Iris pigment epithelial cell (primary cell): ENCODE results near the gene PANX2.
"Not testable (repeated sequence)": the region's sequence is repeated elsewhere in the genome, so short reads cannot be mapped to it uniquely, and the experiment has no call there.

ENCODE experiments used
- DNase-seq: peaks from one replicate; pipeline ENCODE4 v3.0.0-alpha.2; 2011; ENCODE audit warnings: low read depth

PANX2 gene

DNA sequence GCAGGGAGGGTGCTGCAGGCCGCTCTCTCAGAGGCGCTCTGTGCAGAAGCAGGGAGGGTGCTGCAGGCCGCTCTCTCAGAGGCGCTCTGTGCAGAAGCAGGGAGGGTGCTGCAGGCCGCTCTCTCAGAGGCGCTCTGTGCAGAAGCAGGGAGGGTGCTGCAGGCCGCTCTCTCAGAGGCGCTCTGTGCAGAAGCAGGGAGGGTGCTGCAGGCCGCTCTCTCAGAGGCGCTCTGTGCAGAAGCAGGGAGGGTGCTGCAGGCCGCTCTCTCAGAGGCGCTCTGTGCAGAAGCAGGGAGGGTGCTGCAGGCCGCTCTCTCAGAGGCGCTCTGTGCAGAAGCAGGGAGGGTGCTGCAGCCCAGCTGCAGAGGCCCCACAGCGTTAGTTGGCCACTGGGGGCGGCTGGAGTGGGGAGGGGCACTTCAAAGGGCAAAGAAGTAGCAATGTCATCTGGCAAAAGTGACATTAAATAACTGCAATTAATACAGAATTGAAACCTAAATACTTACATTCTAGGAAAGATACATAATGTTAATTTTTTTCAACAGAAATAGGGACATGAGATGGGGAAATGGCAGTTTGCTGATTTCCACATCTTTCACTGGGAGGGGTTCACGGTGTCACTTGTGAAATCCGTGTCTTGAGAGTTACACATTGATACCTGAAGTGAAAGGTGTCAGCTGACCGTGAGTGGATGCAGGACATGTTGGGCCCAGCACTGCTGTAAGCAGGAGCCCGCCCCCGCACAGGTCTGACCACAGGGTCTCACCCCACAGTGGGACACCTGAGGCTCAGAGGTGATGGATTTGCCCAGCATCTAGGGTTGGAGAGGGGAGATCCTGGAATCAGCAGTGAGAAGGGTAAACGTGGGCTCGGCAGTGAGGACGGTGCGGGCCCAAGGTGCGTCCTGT lies 23.0 kb upstream of the PANX2 start:
- DNase-seq, result not testable (repeated sequence)

- no peak for DNase-seq
Observed at GRCh38 chr22:50148166-50148500, 22.4 kb upstream of the PANX2 start.

DNA sequence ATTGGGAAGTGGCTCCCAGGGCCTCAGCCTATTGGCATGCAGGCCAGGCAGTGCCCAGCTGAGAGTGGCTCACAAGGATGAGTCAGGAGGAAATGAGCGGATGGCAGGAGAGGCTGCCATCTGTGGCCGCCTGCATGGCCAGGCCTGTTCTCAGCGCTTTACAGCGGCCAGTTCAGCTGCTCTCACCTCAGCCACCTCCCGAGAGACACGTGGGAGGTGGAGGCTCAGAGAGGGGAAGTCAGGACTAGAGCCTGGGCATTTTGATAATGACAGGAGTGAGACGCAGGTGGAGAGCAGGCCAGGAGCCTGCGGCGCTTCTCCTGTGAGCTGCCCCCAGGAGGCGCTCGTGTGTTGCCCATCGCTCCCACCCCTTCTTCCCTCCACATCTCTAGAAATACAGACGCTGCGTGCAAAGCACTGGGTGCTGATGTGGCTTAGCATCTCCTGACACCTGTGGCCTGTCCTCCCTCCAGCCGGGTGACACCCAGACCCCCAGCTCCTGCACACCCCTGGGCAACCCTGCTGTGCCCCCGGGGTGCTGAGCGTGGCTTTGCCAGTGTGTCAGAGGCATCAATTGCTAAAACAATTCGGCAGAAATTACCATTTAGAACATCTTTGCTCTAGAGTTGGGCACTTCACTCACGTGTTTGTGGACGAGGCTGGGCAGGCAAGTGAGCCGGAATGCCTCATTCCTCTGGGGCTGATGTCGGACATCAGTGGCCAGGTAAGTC lies 21.4 kb upstream of the PANX2 start:
- peak; percentile 43 for DNase-seq

- peak; percentile 43 for DNase-seq
Observed at GRCh38 chr22:50150161-50151129, 20.1 kb upstream of the PANX2 start.

GRCh38 chr22:50151571-50152537 lies 18.7 kb upstream of the PANX2 start:
- DNase-seq, result no peak

- no peak for DNase-seq
Observed at GRCh38 chr22:50153056-50153755, 17.3 kb upstream of the PANX2 start.

- DNase-seq, result no peak
Observed at GRCh38 chr22:50153756-50154140, 16.8 kb upstream of the PANX2 start.

- no peak for DNase-seq
Observed at GRCh38 chr22:50157709-50158375, 12.7 kb upstream of the PANX2 start.

- DNase-seq, result no peak
Observed at GRCh38 chr22:50160947-50161346, 9.6 kb upstream of the PANX2 start.

DNA sequence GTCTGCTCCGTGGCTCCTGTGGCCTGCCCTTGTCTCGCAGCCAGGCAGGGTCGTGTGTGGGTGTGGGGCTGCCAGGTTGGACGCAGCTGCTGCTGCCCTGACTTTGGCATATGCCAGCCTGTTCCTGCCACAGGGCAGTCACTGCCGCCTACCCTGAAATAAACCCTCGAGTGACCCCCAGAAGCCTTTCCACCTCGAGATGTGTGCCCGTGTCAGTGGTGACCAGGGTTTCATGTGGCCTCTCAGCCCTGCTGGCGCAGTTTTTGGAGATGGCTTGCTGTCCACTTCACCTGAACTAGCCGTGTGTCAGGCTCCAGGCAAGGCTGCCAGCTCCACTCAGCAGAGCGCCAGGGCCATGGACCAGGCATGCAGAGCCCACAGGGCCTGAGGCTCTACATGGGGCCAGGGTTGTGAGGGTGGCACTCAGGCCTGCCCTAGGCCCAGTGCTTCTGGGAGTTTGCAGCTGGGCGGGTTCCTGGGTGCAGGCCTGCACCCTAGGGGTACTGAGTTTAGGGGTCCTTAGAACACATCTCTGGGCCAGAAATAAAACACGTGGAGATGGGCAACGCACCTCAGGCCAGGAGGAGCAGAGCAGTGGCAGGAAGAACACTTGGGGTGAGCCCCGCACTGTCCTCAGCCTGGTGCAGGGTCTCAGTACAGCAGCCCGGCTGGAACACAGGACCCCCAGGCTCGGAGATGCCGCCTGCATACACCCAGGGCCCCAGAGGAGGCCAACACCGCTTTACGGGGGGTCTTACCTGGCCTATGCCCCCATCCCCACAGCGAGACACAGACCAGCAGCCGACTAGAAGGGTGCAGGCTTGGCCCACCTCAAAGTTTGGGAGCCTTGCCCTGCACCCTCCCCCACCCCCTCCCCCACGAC lies 8.8 kb upstream of the PANX2 start:
- DNase-seq, result no peak

- no peak for DNase-seq
Observed at GRCh38 chr22:50162391-50162956, 8.1 kb upstream of the PANX2 start.

DNA sequence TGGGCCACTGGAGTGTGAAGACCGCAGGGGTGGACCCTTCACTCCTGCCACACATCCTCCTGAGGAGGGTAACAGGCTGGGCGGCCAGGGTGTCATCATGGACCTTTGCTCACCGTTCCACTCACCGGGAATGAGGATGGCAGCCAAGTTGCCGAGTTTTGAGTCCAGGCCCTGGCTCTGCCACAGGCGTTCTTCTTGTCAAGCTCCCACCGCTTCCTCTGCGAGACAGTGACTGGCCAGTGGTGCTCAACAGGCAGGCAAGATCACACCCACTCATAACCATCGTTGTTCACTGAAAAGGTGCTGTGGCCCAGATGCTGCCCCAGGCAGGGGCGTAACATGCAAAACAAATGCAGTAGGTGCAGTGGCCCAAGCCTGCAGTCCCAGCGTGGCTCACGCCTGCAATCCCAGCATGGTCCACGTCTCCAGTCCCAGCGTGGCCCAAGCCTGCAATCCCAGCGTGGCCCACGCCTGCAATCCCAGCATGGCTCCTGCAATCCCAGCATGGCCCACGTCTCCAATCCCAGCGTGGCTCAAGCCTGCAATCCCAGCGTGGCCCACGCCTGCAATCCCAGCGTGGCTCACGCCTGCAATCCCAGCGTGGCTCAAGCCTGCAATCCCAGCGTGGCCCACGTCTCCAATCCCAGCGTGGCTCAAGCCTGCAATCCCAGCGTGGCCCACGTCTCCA lies 5.0 kb upstream of the PANX2 start:
- DNase-seq, result no peak

- no peak for DNase-seq
Observed at GRCh38 chr22:50167689-50168489, 2.6 kb upstream of the PANX2 start.

DNA sequence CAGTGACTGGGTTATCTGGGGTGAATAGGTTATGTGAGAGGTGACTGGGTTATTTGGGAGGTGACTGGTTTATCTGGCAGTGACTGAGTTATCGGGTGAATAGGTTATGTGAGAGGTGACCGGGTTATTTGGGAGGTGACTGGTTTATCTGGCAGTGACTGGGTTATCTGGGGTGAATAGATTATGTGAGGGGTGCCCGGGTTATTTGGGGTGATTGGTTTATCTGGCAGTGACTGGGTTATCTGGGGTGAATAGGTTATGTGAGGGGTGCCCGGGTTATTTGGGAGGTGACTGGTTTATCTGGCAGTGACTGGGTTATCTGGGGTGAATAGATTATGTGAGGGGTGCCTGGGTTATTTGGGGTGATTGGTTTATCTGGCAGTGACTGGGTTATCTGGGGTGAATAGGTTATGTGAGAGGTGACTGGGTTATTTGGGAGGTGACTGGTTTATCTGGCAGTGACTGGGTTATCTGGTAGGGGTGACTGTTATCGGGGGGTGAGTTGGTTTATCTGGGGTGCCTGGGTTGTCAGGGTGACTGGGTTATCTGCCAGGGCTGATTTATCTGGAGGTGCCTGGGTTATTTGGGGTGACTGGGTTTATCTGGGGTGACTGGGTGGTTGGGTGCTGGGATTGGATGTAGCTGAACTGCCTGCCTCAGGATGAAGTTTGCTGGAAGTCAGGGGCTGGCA lies 1.9 kb upstream of the PANX2 start:
- not testable (repeated sequence) for DNase-seq

DNA sequence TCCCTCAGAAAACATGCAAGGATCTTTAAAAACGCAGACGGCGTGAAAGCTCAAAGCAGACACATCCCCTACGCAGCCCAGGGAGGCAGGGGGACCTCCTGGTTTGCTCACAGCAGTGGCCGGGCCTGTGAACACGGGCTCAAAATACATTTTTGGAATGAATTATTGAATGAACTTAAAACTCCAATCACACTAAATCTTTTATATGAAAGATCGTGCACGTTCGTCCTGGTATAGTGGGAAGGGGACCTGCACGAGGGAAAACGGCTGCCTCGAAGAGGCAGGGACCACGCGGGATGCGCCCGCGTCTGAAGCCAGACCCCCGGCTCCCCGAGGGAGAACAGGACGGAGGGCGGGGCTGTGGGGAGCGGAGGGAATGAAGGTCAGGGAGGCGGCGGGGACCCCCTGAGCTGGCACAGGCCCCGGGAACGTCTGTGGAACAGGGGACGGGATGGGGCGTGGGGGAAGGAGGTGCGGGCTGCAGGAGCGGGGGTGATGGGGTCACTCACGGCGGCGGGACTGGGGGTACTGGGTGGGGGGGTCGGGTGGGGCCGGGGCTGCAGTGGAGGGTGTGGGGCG lies 1.3 kb upstream of the PANX2 start:
- no peak for DNase-seq

- DNase-seq, result no peak
Observed at GRCh38 chr22:50169774-50170341, 673 bp upstream of the PANX2 start.
